ENCODE results near the gene SLC12A6. TPM values are rescaled to one million over a fixed set of nuclear protein-coding genes. Genes with fewer than 3 reads are reported as not detected.

Gene SLC12A6
- polyA plus RNA-seq, 2 of the 4 experiments (the other 2 are of a cell fraction): 6.0 to 21.3 TPM

DNA sequence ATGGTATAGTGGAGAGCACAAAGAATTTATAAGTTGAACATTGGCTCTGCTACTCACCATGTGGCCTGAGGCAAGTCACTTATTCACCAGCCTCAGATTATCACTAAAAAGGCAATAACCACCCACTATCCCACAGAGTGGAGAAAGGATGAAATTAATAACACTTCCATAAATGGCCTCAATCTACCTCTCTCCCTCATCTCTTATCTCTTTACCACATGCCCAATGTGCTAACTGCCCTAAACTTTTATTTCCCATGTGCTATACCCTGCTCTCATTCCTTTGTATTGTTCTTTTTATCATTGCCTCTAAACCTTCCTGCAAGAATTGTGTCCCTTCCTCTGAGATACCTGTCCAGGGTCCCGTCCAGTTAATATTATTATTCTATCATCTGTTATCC, 26.0 kb downstream of the SLC12A6 start:
- Histone ChIP-seq H3K4me3 (no peak overlapping the region), H3K27ac (no peak overlapping the region), H3K9me3 (no peaks in the 10 kb centered on the region), H3K4me1 (no peaks in the 10 kb centered on the region), H3K4me2 (no peak overlapping the region)
- DNase-seq (ENCODE audit: low read depth in 1 of 2, low spot score in 1 of 2) (no peak), FAIRE-seq (no peak), ATAC-seq (no peak)
- CTCF ChIA-PET: interaction anchor here (0.7 kb wide), 1 partner anchor 31 kb away, joined by 3 read pairs; the partner anchor contains the start of genes NOP10 and NUTM1
- WGBS (ENCODE audit: missing lambda C conversion rate): 78% methylated on average over 1 of the region's 1 CpG
- POLR2A ChIA-PET: no interaction called here
- TF ChIP-seq GATA3 (IDR thresholded peaks at IDR 0.05; ENCODE audit: borderline replicate concordance): no peak
- no peak for TF ChIP-seq ZC3H11A (IDR thresholded peaks at IDR 0.05)
- TF ChIP-seq NFE2L2 (conservative IDR thresholded peaks at IDR 0.05; ENCODE audit: low read length): no peak
- TF ChIP-seq, protein P1, sequence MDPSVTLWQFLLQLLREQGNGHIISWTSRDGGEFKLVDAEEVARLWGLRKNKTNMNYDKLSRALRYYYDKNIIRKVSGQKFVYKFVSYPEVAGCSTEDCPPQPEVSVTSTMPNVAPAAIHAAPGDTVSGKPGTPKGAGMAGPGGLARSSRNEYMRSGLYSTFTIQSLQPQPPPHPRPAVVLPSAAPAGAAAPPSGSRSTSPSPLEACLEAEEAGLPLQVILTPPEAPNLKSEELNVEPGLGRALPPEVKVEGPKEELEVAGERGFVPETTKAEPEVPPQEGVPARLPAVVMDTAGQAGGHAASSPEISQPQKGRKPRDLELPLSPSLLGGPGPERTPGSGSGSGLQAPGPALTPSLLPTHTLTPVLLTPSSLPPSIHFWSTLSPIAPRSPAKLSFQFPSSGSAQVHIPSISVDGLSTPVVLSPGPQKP (IDR thresholded peaks at IDR 0.05; ENCODE audit: low read depth, low read length): no peak
- no peak for TF ChIP-seq RAD21 (conservative IDR thresholded peaks at IDR 0.05 in 1 of 2, IDR thresholded peaks at IDR 0.05 in 1 of 2)
- TF ChIP-seq EHF (CRISPR knock-in tag; IDR thresholded peaks at IDR 0.05): no peak
- TF ChIP-seq, protein P2, sequence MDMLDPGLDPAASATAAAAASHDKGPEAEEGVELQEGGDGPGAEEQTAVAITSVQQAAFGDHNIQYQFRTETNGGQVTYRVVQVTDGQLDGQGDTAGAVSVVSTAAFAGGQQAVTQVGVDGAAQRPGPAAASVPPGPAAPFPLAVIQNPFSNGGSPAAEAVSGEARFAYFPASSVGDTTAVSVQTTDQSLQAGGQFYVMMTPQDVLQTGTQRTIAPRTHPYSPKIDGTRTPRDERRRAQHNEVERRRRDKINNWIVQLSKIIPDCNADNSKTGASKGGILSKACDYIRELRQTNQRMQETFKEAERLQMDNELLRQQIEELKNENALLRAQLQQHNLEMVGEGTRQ (IDR thresholded peaks at IDR 0.05): no peak
- TF ChIP-seq, protein P3, sequence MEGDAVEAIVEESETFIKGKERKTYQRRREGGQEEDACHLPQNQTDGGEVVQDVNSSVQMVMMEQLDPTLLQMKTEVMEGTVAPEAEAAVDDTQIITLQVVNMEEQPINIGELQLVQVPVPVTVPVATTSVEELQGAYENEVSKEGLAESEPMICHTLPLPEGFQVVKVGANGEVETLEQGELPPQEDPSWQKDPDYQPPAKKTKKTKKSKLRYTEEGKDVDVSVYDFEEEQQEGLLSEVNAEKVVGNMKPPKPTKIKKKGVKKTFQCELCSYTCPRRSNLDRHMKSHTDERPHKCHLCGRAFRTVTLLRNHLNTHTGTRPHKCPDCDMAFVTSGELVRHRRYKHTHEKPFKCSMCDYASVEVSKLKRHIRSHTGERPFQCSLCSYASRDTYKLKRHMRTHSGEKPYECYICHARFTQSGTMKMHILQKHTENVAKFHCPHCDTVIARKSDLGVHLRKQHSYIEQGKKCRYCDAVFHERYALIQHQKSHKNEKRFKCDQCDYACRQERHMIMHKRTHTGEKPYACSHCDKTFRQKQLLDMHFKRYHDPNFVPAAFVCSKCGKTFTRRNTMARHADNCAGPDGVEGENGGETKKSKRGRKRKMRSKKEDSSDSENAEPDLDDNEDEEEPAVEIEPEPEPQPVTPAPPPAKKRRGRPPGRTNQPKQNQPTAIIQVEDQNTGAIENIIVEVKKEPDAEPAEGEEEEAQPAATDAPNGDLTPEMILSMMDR (IDR thresholded peaks at IDR 0.05): no peak
- no peak for TF ChIP-seq RCOR1 (IDR thresholded peaks at IDR 0.05; ENCODE audit: low read depth, low read length)
- TF ChIP-seq PHF8 (IDR thresholded peaks at IDR 0.05; ENCODE audit: borderline replicate concordance, low read depth): no peak

DNA sequence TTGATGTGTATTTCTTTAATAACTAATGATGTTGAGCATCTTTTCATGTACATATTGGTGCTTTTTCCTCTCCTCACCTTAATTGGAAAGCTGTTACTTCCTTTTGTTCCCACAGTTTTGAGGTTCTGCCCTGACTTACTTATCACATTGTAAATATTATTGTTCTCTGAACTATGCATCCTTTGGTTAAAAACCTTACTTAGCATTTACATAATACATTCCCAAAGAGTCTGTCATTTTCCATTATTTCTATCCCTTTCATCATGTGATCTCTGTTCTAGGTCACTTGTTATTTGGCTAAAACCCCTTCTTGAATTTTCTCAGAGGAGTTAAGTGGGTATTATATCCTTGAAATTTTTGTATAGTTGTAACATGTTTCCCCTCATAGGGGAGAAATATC, 33.0 kb downstream of the SLC12A6 start:
- FAIRE-seq (peak; percentile 13), ATAC-seq (no peak), DNase-seq (ENCODE audit: low read depth in 1 of 2, low spot score in 1 of 2) (no peak)
- H3K4me3 ChIP-seq: no peak overlapping the region
- H3K4me1 ChIP-seq: no peaks in the 10 kb centered on the region
- CTCF ChIA-PET: interaction anchor here (0.6 to 2.0 kb wide), 6 partner anchors 9 to 835 kb away, joined by 3 to 5 read pairs (median 3); partner anchors contain the start of genes NOP10 and SLC12A6
- H3K9me3 ChIP-seq: no peaks in the 10 kb centered on the region
- POLR2A ChIA-PET: no interaction called here
- no peak overlapping the region for H3K27ac ChIP-seq
- no peak overlapping the region for H3K4me2 ChIP-seq
- no peak for TF ChIP-seq HEYL (CRISPR knock-in tag; IDR thresholded peaks at IDR 0.05)
- TF ChIP-seq, protein P4, sequence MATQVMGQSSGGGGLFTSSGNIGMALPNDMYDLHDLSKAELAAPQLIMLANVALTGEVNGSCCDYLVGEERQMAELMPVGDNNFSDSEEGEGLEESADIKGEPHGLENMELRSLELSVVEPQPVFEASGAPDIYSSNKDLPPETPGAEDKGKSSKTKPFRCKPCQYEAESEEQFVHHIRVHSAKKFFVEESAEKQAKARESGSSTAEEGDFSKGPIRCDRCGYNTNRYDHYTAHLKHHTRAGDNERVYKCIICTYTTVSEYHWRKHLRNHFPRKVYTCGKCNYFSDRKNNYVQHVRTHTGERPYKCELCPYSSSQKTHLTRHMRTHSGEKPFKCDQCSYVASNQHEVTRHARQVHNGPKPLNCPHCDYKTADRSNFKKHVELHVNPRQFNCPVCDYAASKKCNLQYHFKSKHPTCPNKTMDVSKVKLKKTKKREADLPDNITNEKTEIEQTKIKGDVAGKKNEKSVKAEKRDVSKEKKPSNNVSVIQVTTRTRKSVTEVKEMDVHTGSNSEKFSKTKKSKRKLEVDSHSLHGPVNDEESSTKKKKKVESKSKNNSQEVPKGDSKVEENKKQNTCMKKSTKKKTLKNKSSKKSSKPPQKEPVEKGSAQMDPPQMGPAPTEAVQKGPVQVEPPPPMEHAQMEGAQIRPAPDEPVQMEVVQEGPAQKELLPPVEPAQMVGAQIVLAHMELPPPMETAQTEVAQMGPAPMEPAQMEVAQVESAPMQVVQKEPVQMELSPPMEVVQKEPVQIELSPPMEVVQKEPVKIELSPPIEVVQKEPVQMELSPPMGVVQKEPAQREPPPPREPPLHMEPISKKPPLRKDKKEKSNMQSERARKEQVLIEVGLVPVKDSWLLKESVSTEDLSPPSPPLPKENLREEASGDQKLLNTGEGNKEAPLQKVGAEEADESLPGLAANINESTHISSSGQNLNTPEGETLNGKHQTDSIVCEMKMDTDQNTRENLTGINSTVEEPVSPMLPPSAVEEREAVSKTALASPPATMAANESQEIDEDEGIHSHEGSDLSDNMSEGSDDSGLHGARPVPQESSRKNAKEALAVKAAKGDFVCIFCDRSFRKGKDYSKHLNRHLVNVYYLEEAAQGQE (IDR thresholded peaks at IDR 0.05): no peak
- no peak for TF ChIP-seq GATA3 (IDR thresholded peaks at IDR 0.05; ENCODE audit: borderline replicate concordance)
- TF ChIP-seq EP300 (IDR thresholded peaks at IDR 0.05): no peak
- TF ChIP-seq SMC3 (IDR thresholded peaks at IDR 0.05): no peak
- no peak for TF ChIP-seq POLR2AphosphoS2 (conservative IDR thresholded peaks at IDR 0.05; ENCODE audit: low read length)
- no peak for TF ChIP-seq CEBPB (IDR thresholded peaks at IDR 0.05)
- no peak for TF ChIP-seq JUN (IDR thresholded peaks at IDR 0.05)
- TF ChIP-seq, protein P5, sequence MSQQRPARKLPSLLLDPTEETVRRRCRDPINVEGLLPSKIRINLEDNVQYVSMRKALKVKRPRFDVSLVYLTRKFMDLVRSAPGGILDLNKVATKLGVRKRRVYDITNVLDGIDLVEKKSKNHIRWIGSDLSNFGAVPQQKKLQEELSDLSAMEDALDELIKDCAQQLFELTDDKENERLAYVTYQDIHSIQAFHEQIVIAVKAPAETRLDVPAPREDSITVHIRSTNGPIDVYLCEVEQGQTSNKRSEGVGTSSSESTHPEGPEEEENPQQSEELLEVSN (IDR thresholded peaks at IDR 0.05; ENCODE audit: borderline replicate concordance, low read depth): no peak
- TF ChIP-seq, protein P6, sequence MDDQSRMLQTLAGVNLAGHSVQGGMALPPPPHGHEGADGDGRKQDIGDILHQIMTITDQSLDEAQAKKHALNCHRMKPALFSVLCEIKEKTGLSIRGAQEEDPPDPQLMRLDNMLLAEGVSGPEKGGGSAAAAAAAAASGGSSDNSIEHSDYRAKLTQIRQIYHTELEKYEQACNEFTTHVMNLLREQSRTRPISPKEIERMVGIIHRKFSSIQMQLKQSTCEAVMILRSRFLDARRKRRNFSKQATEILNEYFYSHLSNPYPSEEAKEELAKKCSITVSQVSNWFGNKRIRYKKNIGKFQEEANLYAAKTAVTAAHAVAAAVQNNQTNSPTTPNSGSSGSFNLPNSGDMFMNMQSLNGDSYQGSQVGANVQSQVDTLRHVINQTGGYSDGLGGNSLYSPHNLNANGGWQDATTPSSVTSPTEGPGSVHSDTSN (IDR thresholded peaks at IDR 0.05): no peak
- no peak for TF ChIP-seq NPAS2 (CRISPR knock-in tag; IDR thresholded peaks at IDR 0.05; ENCODE audit: borderline replicate concordance)
- TF ChIP-seq KDM5A (IDR thresholded peaks at IDR 0.05): no peak
- no peak for TF ChIP-seq ZC3H11A (IDR thresholded peaks at IDR 0.05)
- TF ChIP-seq, protein P3 (IDR thresholded peaks at IDR 0.05): no peak
- TF ChIP-seq ESRRA (IDR thresholded peaks at IDR 0.05; ENCODE audit: borderline replicate concordance, low read length): no peak
- TF ChIP-seq, protein P7, sequence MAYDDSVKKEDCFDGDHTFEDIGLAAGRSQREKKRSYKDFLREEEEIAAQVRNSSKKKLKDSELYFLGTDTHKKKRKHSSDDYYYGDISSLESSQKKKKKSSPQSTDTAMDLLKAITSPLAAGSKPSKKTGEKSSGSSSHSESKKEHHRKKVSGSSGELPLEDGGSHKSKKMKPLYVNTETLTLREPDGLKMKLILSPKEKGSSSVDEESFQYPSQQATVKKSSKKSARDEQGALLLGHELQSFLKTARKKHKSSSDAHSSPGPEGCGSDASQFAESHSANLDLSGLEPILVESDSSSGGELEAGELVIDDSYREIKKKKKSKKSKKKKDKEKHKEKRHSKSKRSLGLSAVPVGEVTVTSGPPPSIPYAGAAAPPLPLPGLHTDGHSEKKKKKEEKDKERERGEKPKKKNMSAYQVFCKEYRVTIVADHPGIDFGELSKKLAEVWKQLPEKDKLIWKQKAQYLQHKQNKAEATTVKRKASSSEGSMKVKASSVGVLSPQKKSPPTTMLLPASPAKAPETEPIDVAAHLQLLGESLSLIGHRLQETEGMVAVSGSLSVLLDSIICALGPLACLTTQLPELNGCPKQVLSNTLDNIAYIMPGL (CRISPR knock-in tag; IDR thresholded peaks at IDR 0.05; ENCODE audit: borderline replicate concordance): no peak
